Activated naive CD8-positive, alpha-beta T cell treated with anti-CD3 and anti-CD28 coated beads, Interleukin-2, amount 50 U/mL, for 24 hours (primary cell): Measurements from ENCODE around the gene GTF3C1.
A peak's percentile ranks its signal among the peaks of the same experiment; 100 is the strongest.

Experiments used
- ATAC-seq: fragments of 150-1000 bp; cut with Tn5 transposase; one replicate; pipeline ENCODE4 v1.10.0; 2021
- DNase-seq: peaks from one replicate; pipeline ENCODE4 v3.0.0; 2021
- H3K27ac Mint-ChIP-seq: one replicate; pipeline ENCODE4 v1.8.0; 2021; ENCODE audit warnings: mild to moderate bottlenecking, mixed read lengths
- H3K27me3 Mint-ChIP-seq: one replicate; pipeline ENCODE4 v1.8.0; 2021; ENCODE audit warnings: mixed read lengths
- H3K36me3 Mint-ChIP-seq: one replicate; pipeline ENCODE4 v1.8.0; 2021; ENCODE audit warnings: low read depth, mixed read lengths
- H3K4me1 Mint-ChIP-seq: one replicate; pipeline ENCODE4 v1.8.0; 2021; ENCODE audit warnings: mixed read lengths
- H3K4me3 Mint-ChIP-seq: one replicate; pipeline ENCODE4 v1.8.0; 2021; ENCODE audit warnings: mild to moderate bottlenecking, moderate library complexity, mixed read lengths
- H3K9me3 Mint-ChIP-seq: one replicate; pipeline ENCODE4 v1.8.0; 2021; ENCODE audit warnings: mixed read lengths

The GTF3C1 gene

DNA sequence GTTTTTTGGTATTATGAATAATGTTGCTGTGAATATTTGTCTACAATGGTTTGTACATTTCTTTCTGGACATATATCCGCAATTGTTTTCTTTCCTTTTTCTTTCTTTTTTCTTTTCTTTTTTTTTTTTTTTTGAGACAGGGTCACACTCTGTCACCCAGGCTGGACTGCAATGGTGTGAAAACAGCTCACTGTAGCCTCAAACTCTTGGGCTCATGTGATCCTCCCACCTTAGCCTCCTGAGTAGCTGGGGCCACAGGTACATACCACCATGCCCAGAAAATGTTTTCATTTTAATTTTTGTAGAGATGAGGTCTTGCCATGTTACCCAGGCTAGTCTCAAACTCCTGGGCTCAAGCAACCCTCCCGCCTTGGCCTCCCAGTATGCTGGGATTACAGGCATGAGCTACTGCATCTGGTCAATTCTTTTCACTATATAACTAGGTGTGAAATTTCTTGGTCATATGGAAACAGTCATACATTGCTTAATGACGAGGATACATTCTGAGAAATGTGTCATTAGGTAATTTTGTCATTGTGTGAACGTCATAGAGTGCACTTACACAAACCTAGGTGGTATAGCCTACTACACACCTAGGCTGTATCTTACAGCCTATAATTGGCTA is 132.6 kb downstream of the GTF3C1 start:
- no peak for DNase-seq
- Mint-ChIP-seq H3K4me1 (peaks cover 71% of the 10 kb centered on the region), H3K36me3 (peaks cover 88% of the 10 kb centered on the region), H3K27ac (peak overlapping the region; percentile 59), H3K4me3 (no peak overlapping the region), H3K27me3 (no peaks in the 10 kb centered on the region), H3K9me3 (peaks cover 29% of the 10 kb centered on the region)
- ATAC-seq: peak; percentile 86

- H3K9me3 Mint-ChIP-seq: peaks cover 17% of the 10 kb centered on the region
- H3K4me3 Mint-ChIP-seq: peak overlapping the region; percentile 24
- no peak for DNase-seq
- ATAC-seq: no peak
- H3K4me1 Mint-ChIP-seq: peaks cover 77% of the 10 kb centered on the region
- H3K36me3 Mint-ChIP-seq: peaks cover 88% of the 10 kb centered on the region
- peak overlapping the region; percentile 9 for H3K27ac Mint-ChIP-seq
- H3K27me3 Mint-ChIP-seq: no peaks in the 10 kb centered on the region
Observed at GRCh38 chr16:27414788-27415431, 134.8 kb downstream of the GTF3C1 start.

DNA sequence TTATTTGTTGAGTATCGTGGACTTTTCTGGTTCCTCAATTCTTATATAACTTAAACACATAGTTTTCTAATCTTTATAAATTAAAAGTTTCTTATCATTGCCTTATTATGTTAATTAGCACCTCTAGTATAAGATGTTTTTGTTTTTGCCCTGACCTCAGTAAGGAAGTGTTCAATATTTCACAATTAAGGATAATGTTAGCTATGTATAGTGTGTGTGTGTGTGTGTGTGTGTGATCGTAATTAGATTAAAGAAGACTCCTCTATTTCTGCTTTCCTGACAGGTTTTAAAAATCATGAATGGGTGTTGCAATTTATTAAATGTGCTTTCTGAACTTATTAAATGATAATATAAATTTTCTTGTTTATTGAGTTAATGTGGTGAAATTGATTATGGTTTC is 135.8 kb downstream of the GTF3C1 start:
- ATAC-seq: no peak
- DNase-seq: no peak
- no peaks in the 10 kb centered on the region for H3K27me3 Mint-ChIP-seq
- no peak overlapping the region for H3K27ac Mint-ChIP-seq
- peak overlapping the region; percentile 12 for H3K4me3 Mint-ChIP-seq
- peaks cover 89% of the 10 kb centered on the region for H3K36me3 Mint-ChIP-seq
- peaks cover 16% of the 10 kb centered on the region for H3K9me3 Mint-ChIP-seq
- peaks cover 79% of the 10 kb centered on the region for H3K4me1 Mint-ChIP-seq

DNA sequence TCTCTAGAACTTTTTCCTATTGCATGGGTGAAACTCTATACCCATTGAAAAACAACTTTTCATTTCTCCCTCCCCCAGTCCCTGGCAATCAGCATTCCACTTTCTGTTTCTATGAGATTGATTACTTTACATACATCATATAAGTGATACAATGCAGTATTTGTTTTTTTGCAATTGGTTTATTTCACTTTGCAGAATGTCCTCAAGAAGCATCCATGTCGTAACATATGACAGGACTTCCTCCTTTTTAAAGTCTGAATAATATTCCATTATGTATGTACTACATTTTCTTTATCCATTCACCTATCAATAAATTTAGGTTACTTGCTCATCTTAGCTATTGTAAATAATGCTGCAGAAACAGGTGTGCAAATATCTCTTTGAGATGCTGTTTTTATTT is 139.0 kb downstream of the GTF3C1 start:
- Mint-ChIP-seq H3K36me3 (peaks cover 91% of the 10 kb centered on the region), H3K4me1 (peaks cover 94% of the 10 kb centered on the region), H3K27ac (peak overlapping the region; percentile 91), H3K9me3 (peaks cover 11% of the 10 kb centered on the region), H3K4me3 (peak overlapping the region; percentile 68), H3K27me3 (no peaks in the 10 kb centered on the region)
- ATAC-seq (no peak), DNase-seq (no peak)
